Brain microvascular endothelial cell (primary cell): ENCODE results near the gene BCL11A.

Experiments used
- DNase-seq: peaks from one replicate; pipeline ENCODE4 v3.0.0-alpha.2; 2020
- H3K27ac ChIP-seq: fragments of 250-450 bp; sonication (Bioruptor Pico); 2 replicates; pipeline ENCODE4 v1.5.1; 2020; ENCODE audit warnings: mild to moderate bottlenecking, moderate library complexity
- H3K27me3 ChIP-seq: fragments of 250-450 bp; sonication (Bioruptor Pico); replicated peaks from 2 replicates; pipeline ENCODE4 v1.5.1; 2020; ENCODE audit warnings: mild to moderate bottlenecking
- H3K36me3 ChIP-seq: fragments of 250-450 bp; sonication (Bioruptor Pico); replicated peaks from 2 replicates; pipeline ENCODE4 v1.5.1; 2020; ENCODE audit warnings: mild to moderate bottlenecking
- H3K4me3 ChIP-seq: 2 replicates; pipeline ENCODE4 v1.5.1; 2011; ENCODE audit warnings: low read depth, mild to moderate bottlenecking, control low read depth, low read length, moderate library complexity
- in situ Hi-C: cut with HindIII; loops from 2 replicates; pipeline ENCODE4 v1.10.0; 2017; ENCODE audit warnings: low sequenced_read_pairs, low pct_ligation_motif_present
- TF ChIP-seq, protein P1 (sequence below): IDR thresholded peaks from 2 replicates; pipeline ENCODE4 v1.5.1; 2011; ENCODE audit warnings: low read depth, mild to moderate bottlenecking, moderate library complexity, low read length, control low read depth, inconsistent platforms; ENCODE audit errors: missing control alignments

BCL11A gene

DNA sequence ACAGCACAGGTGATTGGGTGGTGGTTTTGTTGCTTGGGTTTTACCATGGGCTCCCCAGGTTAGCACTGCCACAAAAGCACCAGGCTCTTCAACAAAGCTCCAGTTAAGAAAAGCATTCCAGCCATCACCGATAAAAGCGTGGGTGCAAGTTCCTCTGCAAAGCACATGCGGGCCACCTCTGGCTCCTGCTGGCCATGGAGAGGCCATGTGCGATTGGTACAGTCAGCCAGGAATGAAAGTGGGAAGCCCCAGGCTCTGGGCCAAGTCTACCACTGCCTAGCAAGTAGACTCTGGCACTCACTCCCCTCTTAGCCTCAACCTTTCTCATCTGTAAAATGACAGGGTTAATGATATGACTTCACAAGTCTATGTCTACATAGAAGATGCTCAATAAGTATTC, 36.0 kb downstream of the BCL11A start:
- Histone ChIP-seq H3K27me3 (no peaks in the 10 kb centered on the region), H3K4me3 (no peak overlapping the region), H3K36me3 (no peaks in the 10 kb centered on the region), H3K27ac (peak overlapping the region; percentile 99)
- no peak for DNase-seq
- TF ChIP-seq, protein P1, sequence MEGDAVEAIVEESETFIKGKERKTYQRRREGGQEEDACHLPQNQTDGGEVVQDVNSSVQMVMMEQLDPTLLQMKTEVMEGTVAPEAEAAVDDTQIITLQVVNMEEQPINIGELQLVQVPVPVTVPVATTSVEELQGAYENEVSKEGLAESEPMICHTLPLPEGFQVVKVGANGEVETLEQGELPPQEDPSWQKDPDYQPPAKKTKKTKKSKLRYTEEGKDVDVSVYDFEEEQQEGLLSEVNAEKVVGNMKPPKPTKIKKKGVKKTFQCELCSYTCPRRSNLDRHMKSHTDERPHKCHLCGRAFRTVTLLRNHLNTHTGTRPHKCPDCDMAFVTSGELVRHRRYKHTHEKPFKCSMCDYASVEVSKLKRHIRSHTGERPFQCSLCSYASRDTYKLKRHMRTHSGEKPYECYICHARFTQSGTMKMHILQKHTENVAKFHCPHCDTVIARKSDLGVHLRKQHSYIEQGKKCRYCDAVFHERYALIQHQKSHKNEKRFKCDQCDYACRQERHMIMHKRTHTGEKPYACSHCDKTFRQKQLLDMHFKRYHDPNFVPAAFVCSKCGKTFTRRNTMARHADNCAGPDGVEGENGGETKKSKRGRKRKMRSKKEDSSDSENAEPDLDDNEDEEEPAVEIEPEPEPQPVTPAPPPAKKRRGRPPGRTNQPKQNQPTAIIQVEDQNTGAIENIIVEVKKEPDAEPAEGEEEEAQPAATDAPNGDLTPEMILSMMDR = no peak
- in situ Hi-C loops = no loop called here

DNA sequence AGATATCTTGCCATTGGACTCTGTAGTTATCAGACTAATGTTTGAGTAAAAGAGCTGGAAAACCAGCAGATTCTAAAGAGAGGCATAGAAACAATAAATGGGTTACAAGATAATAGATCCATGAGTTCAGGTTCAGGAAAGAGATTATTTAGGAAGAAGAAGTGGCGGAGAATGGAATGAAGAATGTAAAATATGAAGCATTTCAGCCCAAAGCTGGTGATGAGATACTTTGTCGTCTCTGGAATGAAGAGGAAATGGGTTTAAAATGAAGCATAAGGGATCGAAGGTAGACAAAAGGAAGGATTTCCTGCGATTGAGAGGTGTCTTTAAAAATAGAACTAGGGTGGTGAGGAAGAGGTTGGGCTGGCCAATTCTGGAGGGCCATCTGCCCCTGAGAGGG, 36.6 kb downstream of the BCL11A start:
- TF ChIP-seq, protein P1 = no peak
- in situ Hi-C loops = no loop called here
- DNase-seq = no peak
- no peaks in the 10 kb centered on the region for H3K36me3 ChIP-seq
- H3K27ac ChIP-seq = peak overlapping the region; percentile 99
- no peaks in the 10 kb centered on the region for H3K27me3 ChIP-seq
- H3K4me3 ChIP-seq = no peak overlapping the region

DNA sequence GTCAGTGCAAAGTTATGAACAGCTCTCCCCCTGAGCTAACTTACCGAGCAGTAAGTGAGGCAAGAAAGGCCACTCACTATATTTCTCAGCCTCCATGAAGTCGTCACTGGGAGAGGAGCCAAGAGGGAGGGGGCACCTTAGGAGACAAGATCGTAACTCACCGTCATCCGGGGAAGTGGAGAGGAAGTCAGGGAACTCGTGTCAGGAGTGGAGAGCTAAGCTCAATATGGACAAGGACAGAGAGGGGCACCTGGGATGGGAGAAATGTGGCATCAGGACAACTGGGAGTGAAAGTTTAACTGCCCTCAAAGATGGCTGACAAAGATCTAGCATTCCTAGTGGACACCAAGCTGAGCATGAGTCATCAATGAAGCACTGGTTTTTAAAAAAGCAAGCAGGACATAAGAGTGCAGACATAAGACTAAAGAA, 37.1 kb downstream of the BCL11A start:
- in situ Hi-C loops = no loop called here
- Histone ChIP-seq H3K4me3 (peak overlapping the region; percentile 45), H3K27me3 (no peaks in the 10 kb centered on the region), H3K27ac (peak overlapping the region; percentile 99), H3K36me3 (no peaks in the 10 kb centered on the region)
- peak; percentile 90 for DNase-seq
- TF ChIP-seq, protein P1 = no peak

DNA sequence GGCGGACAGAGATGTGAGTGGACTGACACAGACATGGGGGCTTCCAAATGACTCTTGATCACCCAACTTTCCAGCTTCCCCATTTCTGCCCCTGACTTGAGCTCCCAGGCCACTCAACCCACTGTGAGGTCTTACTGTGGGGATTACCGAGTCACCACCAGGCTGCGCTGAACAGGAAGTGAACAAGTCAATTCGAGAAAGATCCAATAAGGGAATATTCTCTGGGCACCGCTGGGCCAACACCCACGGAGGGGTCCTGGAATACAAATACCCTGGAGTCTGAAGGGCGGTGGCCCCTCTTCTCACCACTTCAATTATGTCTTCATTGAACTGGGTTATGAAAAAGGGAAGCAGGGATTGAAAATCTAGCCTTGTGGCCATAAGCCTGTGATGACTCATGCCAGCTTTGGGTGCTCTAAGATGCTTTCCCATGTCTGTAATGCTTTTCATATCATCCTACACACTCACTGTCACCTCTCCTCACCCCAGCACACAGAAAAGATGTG, 37.7 kb downstream of the BCL11A start:
- in situ Hi-C loops = no loop called here
- no peaks in the 10 kb centered on the region for H3K27me3 ChIP-seq
- H3K36me3 ChIP-seq = no peaks in the 10 kb centered on the region
- peak; percentile 93 for DNase-seq
- peak overlapping the region; percentile 99 for H3K27ac ChIP-seq
- H3K4me3 ChIP-seq = no peak overlapping the region
- TF ChIP-seq, protein P1 = peak; percentile 64

DNA sequence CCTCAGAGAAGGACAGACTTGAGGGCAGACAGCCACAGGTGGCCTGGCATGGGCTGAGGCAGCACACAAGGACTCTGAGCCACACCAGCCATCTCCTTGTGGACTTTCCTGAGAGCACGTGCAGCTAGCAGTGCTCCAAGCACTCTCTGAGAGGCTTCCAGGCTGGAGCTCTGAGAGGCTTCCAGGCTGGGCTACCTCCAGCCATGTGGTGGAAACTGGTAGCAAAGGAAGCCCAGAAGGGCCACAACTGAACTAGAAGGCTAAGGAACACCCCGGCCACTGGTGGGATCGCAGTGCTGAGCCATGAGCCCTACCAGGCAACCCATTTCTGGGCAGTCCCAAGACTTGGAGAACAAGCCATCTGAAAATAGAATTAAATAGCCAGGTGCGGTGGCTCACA, 39.5 kb downstream of the BCL11A start:
- H3K27ac ChIP-seq = no peak overlapping the region
- TF ChIP-seq, protein P1 = no peak
- no peak for DNase-seq
- no peak overlapping the region for H3K4me3 ChIP-seq
- in situ Hi-C loops = no loop called here
- H3K36me3 ChIP-seq = no peaks in the 10 kb centered on the region
- H3K27me3 ChIP-seq = no peaks in the 10 kb centered on the region

DNA sequence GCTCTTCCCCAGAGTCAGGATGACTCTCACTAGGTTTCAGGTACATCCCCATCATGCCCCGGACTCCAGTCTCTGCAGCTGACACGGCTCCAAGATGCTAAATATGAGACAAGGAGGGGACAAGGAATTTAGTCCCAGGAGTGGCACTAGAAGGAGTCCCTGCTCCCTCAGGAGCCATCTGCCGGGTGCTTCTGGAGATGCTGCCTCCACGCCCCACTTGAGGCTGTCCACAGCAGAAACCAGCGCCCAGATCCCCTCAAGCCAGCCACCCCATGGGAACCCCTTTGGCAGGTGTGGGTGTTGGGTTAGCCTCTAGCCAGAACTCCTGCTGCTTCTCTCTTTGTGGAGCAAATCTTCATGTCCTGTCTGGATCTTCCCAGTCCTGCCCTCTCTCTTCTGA, 40.3 kb downstream of the BCL11A start:
- H3K4me3 ChIP-seq = no peak overlapping the region
- no peaks in the 10 kb centered on the region for H3K36me3 ChIP-seq
- no peak overlapping the region for H3K27ac ChIP-seq
- no peaks in the 10 kb centered on the region for H3K27me3 ChIP-seq
- TF ChIP-seq, protein P1 = no peak
- no peak for DNase-seq
- in situ Hi-C loops = no loop called here
